K562 (cell line): ENCODE measurements around the gene PLAAT4. TPM values are rescaled to one million over a fixed set of nuclear protein-coding genes. Genes with fewer than 3 reads are reported as not detected.

Experiments used
- CBFB ChIP-seq: sonication (generic); formaldehyde crosslinking; IDR thresholded peaks from 2 replicates; pipeline ENCODE4 v1.4.0; 2020; ENCODE audit warnings: mild to moderate bottlenecking, missing genetic modification reagents
- CCNT2 ChIP-seq: IDR thresholded peaks from 2 replicates; pipeline ENCODE4 v1.6.1; 2011; ENCODE audit warnings: borderline replicate concordance, low read depth, mild to moderate bottlenecking, moderate library complexity, mixed read lengths, low read length; ENCODE audit not compliant: insufficient read length; ENCODE audit errors: extremely low read depth
- CEBPB ChIP-seq: fragments of 450-650 bp; IDR thresholded peaks from 2 replicates; pipeline ENCODE4 v1.6.1; 2016; ENCODE audit warnings: missing genetic modification characterization, missing compliant biosample characterization
- E2F5 ChIP-seq: sonication (generic); formaldehyde crosslinking; IDR thresholded peaks from 2 replicates; pipeline ENCODE4 v1.8.0; 2022; ENCODE audit warnings: mild to moderate bottlenecking, missing genetic modification reagents
- ELK3 ChIP-seq: fragments of 450-650 bp; formaldehyde crosslinking; IDR thresholded peaks from 2 replicates; pipeline ENCODE4 v1.4.0; 2020; ENCODE audit warnings: mild to moderate bottlenecking
- FOXK1 ChIP-seq: sonication (generic); formaldehyde crosslinking; IDR thresholded peaks from 2 replicates; pipeline ENCODE4 v1.8.0; 2022; ENCODE audit warnings: missing genetic modification reagents, mild to moderate bottlenecking, borderline replicate concordance
- NBN ChIP-seq: fragments of 450-650 bp; IDR thresholded peaks from 2 replicates; pipeline ENCODE4 v1.6.1; 2016; ENCODE audit warnings: low read depth, mild to moderate bottlenecking
- NR4A1 ChIP-seq, 2 experiments: fragments of 250-450 bp in 1 of 2; fragments of 450-650 bp in 1 of 2; sonication (Bioruptor Pico) in 1 of 2; IDR thresholded peaks; 2 replicates each; pipeline versions ENCODE4 v1.4.0 to v1.6.1; 2016 to 2020; ENCODE audit warnings: mild to moderate bottlenecking in 2 of 2, missing compliant biosample characterization in 1 of 2, missing genetic modification characterization in 1 of 2, moderate library complexity in 1 of 2
- POLR3G ChIP-seq: IDR thresholded peaks from 2 replicates; pipeline ENCODE4 v1.6.1; 2011; ENCODE audit not compliant: insufficient read length, insufficient replicate concordance; ENCODE audit errors: extremely low read depth
- SMAD2 ChIP-seq: fragments of 150-350 bp; IDR thresholded peaks from 2 replicates; pipeline ENCODE4 v1.6.1; 2014; ENCODE audit warnings: low read depth, mild to moderate bottlenecking, low read length
- SP2 ChIP-seq: IDR thresholded peaks from 2 replicates; pipeline ENCODE4 v1.6.1; 2011; ENCODE audit warnings: mild to moderate bottlenecking, low read depth, low read length, moderate library complexity; ENCODE audit not compliant: poor library complexity, severe bottlenecking; ENCODE audit errors: extremely low read depth
- SREBF2 ChIP-seq: sonication (generic); formaldehyde crosslinking; IDR thresholded peaks from 2 replicates; pipeline ENCODE4 v1.4.0; 2020; ENCODE audit warnings: mild to moderate bottlenecking, missing genetic modification reagents
- XRCC3 ChIP-seq: fragments of 450-650 bp; IDR thresholded peaks from 2 replicates; pipeline ENCODE4 v1.6.1; 2017; ENCODE audit warnings: mild to moderate bottlenecking, moderate library complexity
- ZBED1 ChIP-seq: IDR thresholded peaks from 2 replicates; pipeline ENCODE4 v1.6.1; 2014
- ZBTB33 ChIP-seq: sonication (generic); formaldehyde crosslinking; IDR thresholded peaks from 2 replicates; pipeline ENCODE4 v1.8.1; 2023; ENCODE audit warnings: mild to moderate bottlenecking, missing genetic modification reagents
- ZBTB49 ChIP-seq: sonication (generic); formaldehyde crosslinking; IDR thresholded peaks from 2 replicates; pipeline ENCODE4 v1.8.0; 2022; ENCODE audit warnings: missing genetic modification reagents, mild to moderate bottlenecking, borderline replicate concordance
- ZEB2 ChIP-seq: fragments of 450-650 bp; IDR thresholded peaks from 2 replicates; pipeline ENCODE4 v1.6.1; 2016
- ZNF174 ChIP-seq: fragments of 250-450 bp; sonication (Bioruptor Pico); IDR thresholded peaks from 2 replicates; pipeline ENCODE4 v1.4.0; 2020; ENCODE audit warnings: mild to moderate bottlenecking
- ZNF511 ChIP-seq: sonication (generic); formaldehyde crosslinking; IDR thresholded peaks from 2 replicates; pipeline ENCODE4 v1.8.0; 2022; ENCODE audit warnings: mild to moderate bottlenecking, missing genetic modification reagents
- polyA plus RNA-seq, 8 experiments: library from polyadenylated mRNA; depleted of rRNA in 4 of 8; stranded (reverse) in 5 of 8; unstranded in 3 of 8; fragments of >200 nt; fragmentation: Nextera tagmentation in 2 of 8; fragmentation: Illumina TruSeq in 1 of 8; extraction: Ambion mirVana in 2 of 8; extraction: Trizol in 1 of 8; gene quantifications; 2 replicates each; pipeline versions ENCODE4 v1.2.1 to v1.2.3, GENCODE V29; 2011 to 2014; ENCODE audit warnings: inconsistent platforms in 1 of 8, missing spikeins in 1 of 8
- total RNA-seq, 7 experiments: library from RNA; depleted of rRNA in 6 of 7; stranded (reverse); fragments of >200 nt in 6 of 7; fragmentation: Illumina TruSeq in 2 of 7; extraction: Trizol in 2 of 7; gene quantifications; 2 replicates each; pipeline versions ENCODE4 v1.2.1 to v1.2.3, GENCODE V29; 2011 to 2021; ENCODE audit warnings: low replicate concordance in 1 of 7

Gene PLAAT4
- total and polyA plus RNA-seq, 9 of the 15 experiments (the other 6 are each of a cell fraction or from before 2014, with no cell fraction given), result 0.54 to 3.0 (median 1.3) TPM; not detected in 1

- TF ChIP-seq CCNT2 (no peak), XRCC3 (no peak), ZNF174 (CRISPR knock-in tag) (no peak), ZNF511 (CRISPR knock-in tag) (no peak), ZBTB33 (no peak), ZBTB49 (CRISPR knock-in tag) (no peak), E2F5 (CRISPR knock-in tag) (no peak), ELK3 (CRISPR knock-in tag) (no peak), ZBED1 (no peak), NBN (peak; percentile 77; the same call in 1 of the 2 replicates), CBFB (CRISPR knock-in tag) (no peak), SMAD2 (no peak), SREBF2 (CRISPR knock-in tag) (no peak), NR4A1 (CRISPR knock-in tag; IDR thresholded peaks at IDR 0.05) (no peak), NR4A1 (tag; IDR thresholded peaks at IDR 0.05) (no peak; the same call in 1 of the 2 replicates), FOXK1 (0 out of 2 replicates have a peak, but pooled peaks have one; percentile 16), POLR3G (no peak), SP2 (no peak), CEBPB (tag) (no peak), ZEB2 (no peak)
Observed at GRCh38 chr11:63573881-63574855, 37.6 kb downstream of the PLAAT4 start (continued).
